Measurements from ENCODE around the gene DTNB. TPM values are rescaled to one million over a fixed set of nuclear protein-coding genes. Genes with fewer than 3 reads are reported as not detected.

The DTNB gene
- total RNA-seq, 4 donors from 2014 or later, result 3.9 to 8.7 (median 4.4) TPM

GRCh38 chr2:25482341-25482740 lies 191.0 kb downstream of the DTNB start:
- H3K4me3 ChIP-seq, result no peak overlapping the region
- no peak for TF ChIP-seq EP300 (IDR thresholded peaks at IDR 0.05)
- TF ChIP-seq, protein P1, sequence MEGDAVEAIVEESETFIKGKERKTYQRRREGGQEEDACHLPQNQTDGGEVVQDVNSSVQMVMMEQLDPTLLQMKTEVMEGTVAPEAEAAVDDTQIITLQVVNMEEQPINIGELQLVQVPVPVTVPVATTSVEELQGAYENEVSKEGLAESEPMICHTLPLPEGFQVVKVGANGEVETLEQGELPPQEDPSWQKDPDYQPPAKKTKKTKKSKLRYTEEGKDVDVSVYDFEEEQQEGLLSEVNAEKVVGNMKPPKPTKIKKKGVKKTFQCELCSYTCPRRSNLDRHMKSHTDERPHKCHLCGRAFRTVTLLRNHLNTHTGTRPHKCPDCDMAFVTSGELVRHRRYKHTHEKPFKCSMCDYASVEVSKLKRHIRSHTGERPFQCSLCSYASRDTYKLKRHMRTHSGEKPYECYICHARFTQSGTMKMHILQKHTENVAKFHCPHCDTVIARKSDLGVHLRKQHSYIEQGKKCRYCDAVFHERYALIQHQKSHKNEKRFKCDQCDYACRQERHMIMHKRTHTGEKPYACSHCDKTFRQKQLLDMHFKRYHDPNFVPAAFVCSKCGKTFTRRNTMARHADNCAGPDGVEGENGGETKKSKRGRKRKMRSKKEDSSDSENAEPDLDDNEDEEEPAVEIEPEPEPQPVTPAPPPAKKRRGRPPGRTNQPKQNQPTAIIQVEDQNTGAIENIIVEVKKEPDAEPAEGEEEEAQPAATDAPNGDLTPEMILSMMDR (IDR thresholded peaks at IDR 0.05), result no peak
- TF ChIP-seq POLR2A (IDR thresholded peaks at IDR 0.05), result no peak
- TF ChIP-seq POLR2AphosphoS5 (IDR thresholded peaks at IDR 0.05), result no peak
- 71 to 82% methylated on average over 3 to 5 of the region's 5 CpGs for WGBS, 2 donors (ENCODE audit: low coverage in 1 of 2)

GRCh38 chr2:25481381-25482300 lies 191.7 kb downstream of the DTNB start:
- no peak overlapping the region for H3K4me3 ChIP-seq
- no peaks in the 10 kb centered on the region for H3K27me3 ChIP-seq
- H3K27ac ChIP-seq, result no peak overlapping the region
- H3K4me1 ChIP-seq, result peaks cover 0 to 4% (median 0%) of the 10 kb centered on the region in 3 donors
- H3K36me3 ChIP-seq, result peaks cover 0 to 5% of the 10 kb centered on the region in 2 donors
- no peaks in the 10 kb centered on the region for H3K9me3 ChIP-seq
- no peak for TF ChIP-seq EP300 (IDR thresholded peaks at IDR 0.05)
- TF ChIP-seq, protein P1 (IDR thresholded peaks at IDR 0.05), result no peak
- TF ChIP-seq POLR2AphosphoS5 (IDR thresholded peaks at IDR 0.05), result no peak
- no peak for TF ChIP-seq POLR2A (IDR thresholded peaks at IDR 0.05)
- ATAC-seq, result no peak
- 76 to 78% methylated on average over 3 to 4 of the region's 4 CpGs for WGBS, 2 donors (ENCODE audit: low coverage in 1 of 2)

More at GRCh38 chr2:25482341-25482740, 191.0 kb downstream of the DTNB start:
- no peak for ATAC-seq
- no peaks in the 10 kb centered on the region for H3K9me3 ChIP-seq
- H3K27ac ChIP-seq, result no peak overlapping the region
- no peaks in the 10 kb centered on the region for H3K27me3 ChIP-seq
- H3K36me3 ChIP-seq, result peaks cover 0 to 5% of the 10 kb centered on the region in 2 donors
- peaks cover 0 to 4% (median 0%) of the 10 kb centered on the region in 3 donors for H3K4me1 ChIP-seq

GRCh38 chr2:25480561-25480960 lies 192.8 kb downstream of the DTNB start:
- no peaks in the 10 kb centered on the region for H3K27me3 ChIP-seq
- TF ChIP-seq, protein P1 (IDR thresholded peaks at IDR 0.05), result no peak
- TF ChIP-seq EP300 (IDR thresholded peaks at IDR 0.05) (no peak), POLR2AphosphoS5 (IDR thresholded peaks at IDR 0.05) (no peak), POLR2A (IDR thresholded peaks at IDR 0.05) (no peak)
- H3K27ac ChIP-seq, result no peak overlapping the region
- no peak for ATAC-seq
- whole genome bisulfite sequencing, 2 donors (ENCODE audit: low coverage in 1 of 2), result 95 to 97% methylated on average over 7 of the region's 7 CpGs
- no peak overlapping the region for H3K4me3 ChIP-seq
- H3K36me3 ChIP-seq, result peaks cover 0 to 5% of the 10 kb centered on the region in 2 donors
- H3K9me3 ChIP-seq, result peaks cover 0 to 9% (median 0%) of the 10 kb centered on the region in 3 donors
- peaks cover 0 to 4% (median 0%) of the 10 kb centered on the region in 3 donors for H3K4me1 ChIP-seq

DNA sequence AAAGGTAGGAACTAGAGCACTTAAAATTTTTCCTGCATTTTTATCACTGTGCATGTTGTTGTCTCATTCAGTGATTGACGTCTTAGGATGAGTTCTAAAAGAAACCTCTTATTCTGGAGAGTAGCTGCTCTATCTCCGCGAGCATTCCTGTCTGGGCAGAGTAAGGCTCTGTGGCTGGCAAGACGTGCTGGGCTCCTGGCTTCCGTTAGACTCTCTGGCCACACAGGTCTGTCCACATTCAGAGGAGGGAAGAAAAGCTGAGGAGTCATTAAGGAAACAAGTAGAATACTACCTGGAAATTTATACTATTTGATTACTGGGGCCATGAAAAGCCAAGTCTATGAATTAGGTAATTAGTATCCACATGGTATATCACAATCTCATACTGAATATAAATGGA lies 193.6 kb downstream of the DTNB start:
- TF ChIP-seq, protein P1 (IDR thresholded peaks at IDR 0.05), result no peak
- TF ChIP-seq EP300 (IDR thresholded peaks at IDR 0.05) (no peak), POLR2AphosphoS5 (IDR thresholded peaks at IDR 0.05) (no peak), POLR2A (IDR thresholded peaks at IDR 0.05) (no peak)
- Histone ChIP-seq H3K27me3 (no peaks in the 10 kb centered on the region), H3K4me1 (peaks cover 0 to 4% (median 0%) of the 10 kb centered on the region in 3 donors), H3K36me3 (peaks cover 0 to 5% of the 10 kb centered on the region in 2 donors), H3K4me3 (no peak overlapping the region), H3K9me3 (peaks cover 0 to 15% (median 0%) of the 10 kb centered on the region in 3 donors), H3K27ac (no peak overlapping the region)
- 89 to 90% methylated on average over 5 of the region's 5 CpGs for WGBS, 2 donors (ENCODE audit: low coverage in 1 of 2)
- ATAC-seq, result no peak

All from gastroesophageal sphincter (tissue), 4 donors.